Measurements from ENCODE around the gene STOM.

- no peak for TF ChIP-seq TAF1 (IDR thresholded peaks at IDR 0.05; ENCODE audit: low read depth, low read length)
- no peak for TF ChIP-seq POLR2A (IDR thresholded peaks at IDR 0.05; ENCODE audit: low read depth, low read length)
- no peak for TF ChIP-seq POLR2AphosphoS5 (IDR thresholded peaks at IDR 0.05; ENCODE audit: low read depth, low read length)
- no peak for TF ChIP-seq SPI1 (IDR thresholded peaks at IDR 0.05; ENCODE audit: low read depth, low read length)
- TF ChIP-seq POU2F2 (IDR thresholded peaks at IDR 0.05; ENCODE audit: low read depth, low read length), result no peak
- no peak for TF ChIP-seq PAX5 (IDR thresholded peaks at IDR 0.05; ENCODE audit: insufficient read depth, low read length, severe bottlenecking)
Measured at GRCh38 chr9:121354762-121355161, 15.3 kb downstream of the STOM start.

Measured in GM12891 (cell line).